Stimulated activated naive CD4-positive, alpha-beta T cell treated with Interleukin-2 at 50 U/mL for 16 hours (primary cell): ENCODE data around the gene ZBTB11.
A peak's percentile ranks its signal among the peaks of the same experiment; 100 is the strongest.
"Not testable (repeated sequence)": the region's sequence is repeated elsewhere in the genome, so short reads cannot be mapped to it uniquely, and the experiment has no call there.

Experiments used
- DNase-seq: peaks from one replicate; lab custom pipeline; 2025; lab: John Stamatoyannopoulos, UW

The ZBTB11 gene

DNA sequence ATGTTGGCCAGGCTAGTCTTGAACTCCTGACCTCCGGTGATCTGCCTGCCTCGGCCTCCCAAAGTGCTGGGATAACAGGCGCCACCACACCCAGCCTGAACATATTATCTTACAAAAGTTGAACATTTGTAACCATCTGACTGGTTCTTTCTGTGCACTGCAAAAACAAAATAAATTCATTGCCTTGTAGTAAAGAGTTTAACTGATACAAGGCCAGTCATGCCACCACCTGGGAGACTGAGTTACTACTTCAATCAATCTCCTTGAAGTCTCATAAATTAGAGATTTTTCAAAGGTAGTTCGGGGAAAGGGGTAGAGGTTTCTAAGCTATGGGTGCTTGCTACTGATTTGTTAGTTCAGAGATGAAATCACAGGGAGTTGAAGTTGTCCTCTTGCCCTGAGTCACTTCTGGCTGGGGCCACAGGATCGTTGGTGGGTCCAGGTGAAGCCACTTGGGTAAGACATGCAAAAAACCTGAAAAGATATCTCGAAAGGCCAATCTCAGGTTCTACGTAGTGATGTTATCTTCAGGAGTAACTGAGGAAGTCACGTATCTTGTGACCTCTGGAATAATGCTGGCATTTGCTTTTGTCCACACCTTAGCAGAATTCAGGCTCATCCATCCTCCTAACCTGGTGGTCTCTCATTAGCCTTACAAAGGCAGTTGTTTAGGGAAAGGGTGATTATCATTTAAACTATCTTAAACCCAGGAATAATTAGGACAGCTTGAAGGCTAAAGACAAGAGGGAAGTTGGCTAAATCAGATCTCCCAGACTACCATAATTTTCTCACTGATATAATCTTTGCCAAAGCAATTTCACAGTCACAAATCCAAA is 33.7 kb downstream of the ZBTB11 start:
- no peak for DNase-seq

- DNase-seq = no peak
Measured at GRCh38 chr3:101642441-101642840, 34.5 kb downstream of the ZBTB11 start.

DNA sequence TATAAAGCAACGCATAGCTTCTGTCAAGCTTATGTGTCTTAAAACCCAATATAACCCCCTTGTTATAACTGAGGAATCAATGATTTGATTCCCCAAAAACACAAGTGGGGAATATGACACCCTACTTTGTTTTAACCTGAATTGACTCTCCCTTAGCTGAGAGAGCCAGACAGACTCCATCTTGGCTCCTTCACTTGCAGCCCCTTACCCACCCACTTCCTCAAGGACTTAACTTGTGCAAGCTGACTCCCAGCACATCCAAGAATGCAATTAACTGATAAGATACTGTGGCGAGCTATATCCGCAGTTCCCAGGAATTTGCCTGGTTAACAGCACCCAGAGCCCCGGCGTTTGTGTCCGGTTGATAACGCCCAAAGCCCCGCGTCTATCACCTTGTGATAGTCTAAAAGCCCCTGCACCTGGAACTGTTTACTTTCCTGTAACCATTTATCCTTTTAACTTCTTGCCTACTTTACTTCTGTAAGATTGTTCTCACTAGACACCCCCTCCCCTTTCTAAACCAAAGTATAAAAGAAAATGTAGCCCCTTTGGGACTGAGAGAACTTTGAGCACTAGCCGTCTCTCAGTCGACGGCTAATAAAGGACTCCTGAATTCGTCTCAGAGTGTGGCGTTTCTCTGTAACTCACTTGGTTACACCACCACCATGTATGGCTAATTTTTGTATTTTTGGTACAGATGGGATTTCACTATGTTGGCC is 35.4 kb downstream of the ZBTB11 start:
- DNase-seq = not testable (repeated sequence)

DNA sequence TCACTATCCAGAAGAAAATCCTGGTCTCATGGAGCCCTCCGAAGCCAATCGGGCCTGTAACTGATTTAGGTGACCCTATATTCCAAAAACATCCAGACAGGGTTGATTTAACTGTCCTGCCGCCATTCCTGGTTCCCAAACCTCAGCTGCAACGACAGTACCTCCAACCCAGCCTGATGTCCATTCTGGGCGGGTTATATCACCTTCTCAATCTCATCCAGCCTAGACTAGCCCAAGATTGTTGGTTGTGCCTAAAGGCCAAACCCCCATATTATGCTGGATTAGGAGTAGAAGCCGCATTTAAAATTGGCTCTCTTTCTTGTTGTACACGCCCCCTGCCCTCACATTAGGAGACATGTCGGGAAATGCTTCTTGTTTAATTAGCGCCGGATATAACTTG is 36.7 kb downstream of the ZBTB11 start:
- no peak for DNase-seq

DNA sequence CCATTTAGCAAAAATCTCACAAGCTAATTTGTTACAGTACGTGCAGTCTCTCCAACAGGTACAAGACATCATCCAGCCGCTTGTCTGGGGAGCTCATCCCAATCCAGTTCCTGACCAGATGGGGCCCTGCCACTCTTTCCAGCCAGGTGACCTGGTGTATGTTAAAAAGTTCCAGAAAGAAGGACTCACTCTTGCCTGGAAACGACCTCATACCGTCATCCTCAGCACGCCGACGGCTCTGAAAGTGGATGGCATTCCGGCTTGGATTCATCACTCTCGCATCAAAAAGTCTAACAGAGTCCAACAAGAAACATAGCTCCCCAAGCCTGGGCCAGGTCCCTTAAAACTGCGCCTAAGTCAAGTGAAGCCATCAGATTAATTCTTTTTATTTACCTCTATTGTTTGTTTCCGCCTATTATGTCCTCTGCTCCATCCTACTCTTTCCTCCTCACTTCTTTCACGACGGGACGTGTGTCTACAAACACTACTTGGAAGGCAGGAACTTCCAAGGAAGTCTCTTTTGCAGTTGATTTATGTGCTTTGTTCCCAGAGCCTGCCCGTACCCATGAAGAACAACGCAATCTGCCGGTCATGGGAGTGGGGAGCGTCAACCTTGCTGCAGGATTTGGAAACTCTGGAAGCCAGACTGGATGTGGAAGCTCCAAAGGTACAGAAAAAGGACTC is 37.5 kb downstream of the ZBTB11 start:
- no peak for DNase-seq

DNA sequence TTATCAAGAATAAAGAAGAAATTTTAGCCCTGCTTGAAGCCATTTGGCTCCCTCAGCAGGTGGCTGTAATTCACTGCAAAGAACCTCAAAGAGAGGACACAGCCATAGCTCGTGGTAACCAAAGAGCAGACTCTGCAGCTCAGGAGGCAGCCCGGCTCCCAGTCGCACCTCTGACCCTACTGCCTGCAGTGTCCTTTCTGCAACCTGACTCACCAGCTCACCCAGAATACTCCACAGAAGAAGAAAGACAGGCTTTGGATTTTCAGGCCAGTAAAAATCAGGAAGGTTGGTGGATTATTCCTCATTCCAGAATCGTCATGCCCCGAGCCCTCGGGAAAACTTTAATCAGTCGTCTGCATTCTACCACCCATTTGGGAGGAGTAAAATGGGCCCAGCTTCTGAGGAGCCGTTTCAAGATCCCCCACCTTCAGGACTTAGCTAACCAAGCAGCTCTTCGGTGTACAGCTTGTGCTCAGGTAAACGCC is 38.6 kb downstream of the ZBTB11 start:
- no peak for DNase-seq

GRCh38 chr3:101637451-101637850 is 39.5 kb downstream of the ZBTB11 start:
- no peak for DNase-seq

GRCh38 chr3:101635954-101636798 is 40.8 kb downstream of the ZBTB11 start:
- DNase-seq = peak; percentile 51

GRCh38 chr3:101635345-101635744 is 41.6 kb downstream of the ZBTB11 start:
- DNase-seq = no peak

GRCh38 chr3:101634591-101635196 is 42.2 kb downstream of the ZBTB11 start:
- no peak for DNase-seq

DNA sequence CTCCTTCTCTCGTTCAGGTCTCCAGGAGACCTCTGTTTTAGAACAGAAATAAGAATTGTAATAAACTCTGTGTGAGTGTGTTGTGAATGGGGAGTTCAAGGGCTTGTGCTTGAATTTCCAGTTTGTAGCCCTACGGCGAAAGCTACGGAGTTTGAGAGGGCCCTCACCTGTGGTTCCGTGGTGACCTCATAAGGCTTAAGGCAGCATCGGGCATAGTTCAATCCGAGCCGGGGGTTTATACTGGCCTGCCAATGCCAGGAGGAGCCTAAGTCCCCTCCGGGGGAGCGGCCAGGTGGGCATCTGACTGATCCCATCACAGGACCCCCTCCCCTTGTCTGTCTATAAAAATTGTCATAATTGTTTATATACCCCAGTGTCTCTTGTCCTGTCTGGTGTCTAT is 43.7 kb downstream of the ZBTB11 start:
- no peak for DNase-seq

DNA sequence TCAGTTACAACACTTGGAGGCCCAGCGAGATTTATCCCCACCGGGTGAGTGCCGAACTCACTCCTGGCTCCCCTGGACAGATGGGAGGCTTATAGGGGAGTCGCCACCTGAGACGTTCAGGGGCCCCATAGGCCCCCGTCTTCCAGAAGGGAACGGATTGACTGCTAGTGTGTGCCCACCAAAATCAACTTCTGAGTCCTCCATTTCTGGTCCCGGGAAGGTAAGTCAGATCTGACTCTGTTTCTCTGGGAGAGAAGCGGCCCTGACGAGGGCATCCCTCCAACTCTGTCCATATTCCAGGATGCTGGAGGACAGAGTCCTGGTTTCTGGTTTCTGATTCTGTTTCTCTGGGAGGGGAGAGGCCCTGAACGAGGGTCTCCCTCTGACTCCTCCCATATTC is 44.3 kb downstream of the ZBTB11 start:
- DNase-seq = no peak

DNA sequence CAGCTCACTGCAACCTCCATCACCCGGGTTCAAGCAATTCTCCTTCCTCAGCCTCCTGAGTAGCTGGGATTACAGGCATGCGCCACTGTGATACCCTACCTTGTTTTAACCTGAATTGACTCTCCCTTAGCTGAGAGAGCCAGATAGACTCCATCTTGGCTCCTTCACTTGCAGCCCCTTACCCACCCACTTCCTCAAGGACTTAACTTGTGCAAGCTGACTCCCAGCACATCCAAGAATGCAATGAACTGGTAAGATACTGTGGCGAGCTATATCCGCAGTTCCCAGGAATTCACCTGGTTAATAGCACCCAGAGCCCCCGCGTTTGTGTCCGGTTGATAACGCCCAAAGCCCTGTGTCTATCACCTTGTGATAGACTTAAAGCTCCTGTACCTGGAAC is 45.0 kb downstream of the ZBTB11 start:
- DNase-seq = not testable (repeated sequence)

DNA sequence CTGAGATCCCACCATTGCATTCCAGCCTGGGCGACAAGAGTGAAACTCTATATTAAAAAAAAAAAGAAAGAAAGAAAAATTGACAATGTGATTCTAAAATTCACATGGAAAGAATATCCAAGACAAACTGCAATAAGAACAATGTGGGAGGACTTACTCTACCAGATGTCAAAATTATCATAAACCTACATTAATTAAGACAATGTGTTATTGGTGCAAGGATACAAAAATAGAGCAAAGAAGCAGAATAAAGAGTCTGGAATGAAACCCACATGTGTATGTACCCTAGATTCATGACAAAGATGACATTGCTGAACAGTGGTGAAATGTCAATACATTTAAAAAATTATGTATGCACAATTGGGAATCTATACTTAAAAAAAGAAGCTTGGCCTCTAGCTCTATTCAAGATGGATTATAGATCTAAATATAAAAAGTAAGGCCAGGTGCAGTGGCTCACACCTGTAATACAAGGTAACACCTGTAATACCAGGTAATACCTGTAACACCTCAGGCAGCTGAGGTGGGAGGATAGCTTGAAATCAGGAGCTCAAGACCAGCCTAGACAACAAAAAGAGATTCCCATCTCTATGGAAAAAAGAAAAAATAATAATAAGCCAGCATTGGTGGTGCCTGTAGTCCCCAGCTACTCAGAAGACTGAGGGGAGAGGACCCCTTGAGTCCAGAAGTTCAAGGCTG is 45.7 kb downstream of the ZBTB11 start:
- no peak for DNase-seq

GRCh38 chr3:101629219-101629618 is 47.7 kb downstream of the ZBTB11 start:
- no peak for DNase-seq

DNA sequence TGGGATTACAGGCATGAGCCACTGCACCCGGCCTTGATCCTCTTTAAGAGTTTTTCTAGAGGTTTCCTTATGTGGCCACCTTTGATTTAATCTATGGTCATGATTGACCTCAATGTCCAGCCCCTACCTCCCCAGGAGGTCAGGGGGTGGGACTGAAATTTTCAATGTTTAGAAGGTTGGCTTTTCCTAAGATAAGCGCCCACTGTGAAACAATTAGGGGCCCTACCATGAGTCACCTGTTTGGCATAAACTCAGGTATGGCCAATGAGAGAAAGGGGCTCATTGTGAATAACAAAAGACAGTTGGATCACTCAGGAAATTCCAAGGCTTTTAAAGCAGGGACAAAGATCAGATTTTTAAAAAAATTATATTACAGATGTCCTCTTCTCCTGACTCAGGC is 51.1 kb downstream of the ZBTB11 start:
- no peak for DNase-seq

- DNase-seq = no peak
Measured at GRCh38 chr3:101624857-101625256, 52.1 kb downstream of the ZBTB11 start.

GRCh38 chr3:101623656-101624055 is 53.3 kb downstream of the ZBTB11 start:
- no peak for DNase-seq

DNA sequence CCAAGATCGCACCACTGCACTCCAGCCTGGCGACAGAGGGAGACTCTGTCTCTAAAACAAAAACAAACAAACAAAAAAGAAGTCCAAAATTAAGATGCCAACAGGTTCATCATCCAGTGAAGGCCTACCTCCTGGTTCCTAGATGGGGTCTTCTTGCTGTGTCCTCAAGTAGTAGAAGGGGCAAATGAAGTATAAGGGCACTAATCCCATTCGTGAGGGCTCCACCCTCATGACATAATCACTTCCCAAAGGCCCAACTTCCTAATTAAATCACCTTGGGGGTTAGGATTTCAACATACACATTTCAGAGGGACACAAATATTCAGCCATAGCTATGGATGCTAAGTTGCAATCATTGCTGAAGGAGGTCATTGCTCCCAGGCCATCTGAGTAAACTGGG is 57.2 kb downstream of the ZBTB11 start:
- DNase-seq = no peak

GRCh38 chr3:101618726-101619125 is 58.2 kb downstream of the ZBTB11 start:
- DNase-seq = no peak

- no peak for DNase-seq
Measured at GRCh38 chr3:101617478-101617877, 59.5 kb downstream of the ZBTB11 start.
